GM18508 (cell line): ENCODE data around the gene PRELID2.
"Not testable (repeated sequence)": the region's sequence is repeated elsewhere in the genome, so short reads cannot be mapped to it uniquely, and the experiment has no call there.

Source experiments
- ATAC-seq: cut with Tn5 transposase; IDR thresholded peaks from one replicate; pipeline ENCODE4 v1.9.1; 2021; ENCODE audit warnings: moderate number of reproducible peaks; ENCODE audit not compliant: insufficient read depth, unreplicated experiment

PRELID2 gene

GRCh38 chr5:145801195-145801594 is 33.9 kb downstream of the PRELID2 start:
- ATAC-seq = no peak

GRCh38 chr5:145800181-145800580 is 35.0 kb downstream of the PRELID2 start:
- ATAC-seq = no peak

GRCh38 chr5:145798503-145798902 is 36.6 kb downstream of the PRELID2 start:
- ATAC-seq = not testable (repeated sequence)

GRCh38 chr5:145797336-145797735 is 37.8 kb downstream of the PRELID2 start:
- no peak for ATAC-seq

GRCh38 chr5:145796318-145796717 is 38.8 kb downstream of the PRELID2 start:
- ATAC-seq = no peak

GRCh38 chr5:145793574-145793973 is 41.6 kb downstream of the PRELID2 start:
- ATAC-seq = no peak

GRCh38 chr5:145792840-145793239 is 42.3 kb downstream of the PRELID2 start:
- ATAC-seq = no peak

- ATAC-seq = no peak
These were observed 43.3 kb downstream of the PRELID2 start for GRCh38 chr5:145791866-145792265.

GRCh38 chr5:145787996-145788395 is 47.1 kb downstream of the PRELID2 start:
- ATAC-seq = no peak

- no peak for ATAC-seq
These were observed 47.6 kb downstream of the PRELID2 start for GRCh38 chr5:145787507-145787906.

GRCh38 chr5:145787001-145787400 is 48.1 kb downstream of the PRELID2 start:
- ATAC-seq = no peak

- no peak for ATAC-seq
These were observed 54.2 kb downstream of the PRELID2 start for GRCh38 chr5:145780982-145781381.

GRCh38 chr5:145778144-145778900 is 56.8 kb downstream of the PRELID2 start:
- ATAC-seq = no peak

GRCh38 chr5:145777445-145778063 is 57.6 kb downstream of the PRELID2 start:
- ATAC-seq = no peak

- ATAC-seq = no peak
These were observed 58.3 kb downstream of the PRELID2 start for GRCh38 chr5:145776886-145777285.

GRCh38 chr5:145775893-145776444 is 59.2 kb downstream of the PRELID2 start:
- no peak for ATAC-seq

GRCh38 chr5:145775411-145775810 is 59.7 kb downstream of the PRELID2 start:
- ATAC-seq = no peak

GRCh38 chr5:145774442-145774841 is 60.7 kb downstream of the PRELID2 start:
- ATAC-seq = no peak

GRCh38 chr5:145772466-145772865 is 62.7 kb downstream of the PRELID2 start:
- ATAC-seq = no peak

GRCh38 chr5:145768863-145769262 is 66.3 kb downstream of the PRELID2 start:
- ATAC-seq = no peak

GRCh38 chr5:145764325-145764724 is 70.8 kb downstream of the PRELID2 start:
- ATAC-seq = no peak

- ATAC-seq = no peak
These were observed 72.3 kb downstream of the PRELID2 start for GRCh38 chr5:145762833-145763232.
